OCI-M2 (cell line): ENCODE measurements around the gene FMO1.
"Not testable (repeated sequence)": the region's sequence is repeated elsewhere in the genome, so short reads cannot be mapped to it uniquely, and the experiment has no call there.

ENCODE experiments used
- DNase-seq: peaks from one replicate; lab custom pipeline; 2025; ENCODE audit not compliant: unreplicated experiment; lab: John Stamatoyannopoulos, UW

The FMO1 gene

GRCh38 chr1:171236231-171236630, 12.1 kb upstream of the FMO1 start:
- not testable (repeated sequence) for DNase-seq

DNA sequence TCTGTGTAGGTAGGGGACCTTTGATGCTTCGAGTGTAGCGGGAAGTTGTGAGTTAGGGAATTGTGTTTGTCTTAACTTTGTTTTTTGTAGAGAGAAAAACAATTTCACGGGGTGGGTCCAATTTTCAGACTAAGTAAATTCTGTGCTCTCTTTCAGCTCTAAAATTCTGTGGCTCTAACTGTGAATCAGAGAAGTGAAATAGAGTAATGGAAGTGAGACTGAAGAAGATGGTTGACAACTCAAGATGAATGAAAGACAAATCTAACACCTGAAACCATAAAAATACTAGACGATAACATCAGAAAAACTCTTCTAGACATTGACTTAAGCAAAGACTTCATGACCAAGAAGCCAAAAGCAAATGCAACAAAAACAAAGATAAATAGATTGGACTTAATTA, 4.4 kb upstream of the FMO1 start:
- DNase-seq = no peak

GRCh38 chr1:171245458-171246064, 2.7 kb upstream of the FMO1 start:
- no peak for DNase-seq

- no peak for DNase-seq
These were observed 793 bp upstream of the FMO1 start for GRCh38 chr1:171247501-171247900.

GRCh38 chr1:171248841-171249240, 547 bp downstream of the FMO1 start:
- no peak for DNase-seq

- DNase-seq = no peak
These were observed 2.0 kb downstream of the FMO1 start for GRCh38 chr1:171250263-171250662.

DNA sequence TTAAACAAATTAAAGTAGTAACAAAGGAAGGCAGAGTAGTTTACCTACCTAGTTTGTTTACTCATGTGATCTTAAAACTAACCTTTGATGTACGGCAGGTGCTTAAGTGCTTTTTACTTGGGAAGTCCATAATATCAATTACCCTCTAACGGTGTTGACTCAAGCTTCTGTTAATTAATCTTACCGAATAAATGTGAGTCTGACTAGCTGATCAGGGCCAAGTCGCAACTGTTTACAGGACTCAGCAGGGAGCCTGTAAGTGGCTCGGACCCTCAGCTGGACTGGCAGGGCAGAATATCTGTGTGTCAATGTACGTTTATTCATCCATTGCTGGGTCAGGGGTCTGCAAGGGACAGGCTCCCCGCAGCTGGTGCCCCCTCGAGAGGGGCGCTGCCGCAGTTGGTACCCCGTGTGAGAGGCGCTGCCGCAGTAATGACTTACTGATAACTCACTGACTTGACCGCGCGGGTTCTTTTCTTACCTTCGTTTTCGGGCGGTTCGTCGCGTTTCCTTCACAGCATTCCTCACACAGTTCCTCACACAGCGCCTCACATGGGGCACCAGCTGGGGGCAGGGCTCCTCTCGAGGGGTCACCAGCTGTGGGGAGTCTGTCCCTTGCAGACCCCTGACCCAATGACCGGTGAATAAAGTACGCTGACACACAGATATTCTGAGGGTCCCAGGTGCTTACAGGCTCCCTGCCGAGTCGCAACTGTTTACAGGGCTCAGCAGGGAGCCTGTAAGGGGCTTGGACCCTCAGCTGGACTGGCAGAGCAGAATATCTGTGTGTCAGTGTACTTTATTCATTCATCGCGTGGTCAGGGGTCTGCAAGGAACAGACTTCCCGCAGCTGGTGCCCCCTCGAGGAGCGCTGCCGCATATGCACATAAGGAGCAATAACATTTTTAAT, 3.0 kb downstream of the FMO1 start:
- no peak for DNase-seq

GRCh38 chr1:171251952-171252300, 3.6 kb downstream of the FMO1 start:
- DNase-seq = no peak

GRCh38 chr1:171252482-171252881, 4.2 kb downstream of the FMO1 start:
- no peak for DNase-seq

DNA sequence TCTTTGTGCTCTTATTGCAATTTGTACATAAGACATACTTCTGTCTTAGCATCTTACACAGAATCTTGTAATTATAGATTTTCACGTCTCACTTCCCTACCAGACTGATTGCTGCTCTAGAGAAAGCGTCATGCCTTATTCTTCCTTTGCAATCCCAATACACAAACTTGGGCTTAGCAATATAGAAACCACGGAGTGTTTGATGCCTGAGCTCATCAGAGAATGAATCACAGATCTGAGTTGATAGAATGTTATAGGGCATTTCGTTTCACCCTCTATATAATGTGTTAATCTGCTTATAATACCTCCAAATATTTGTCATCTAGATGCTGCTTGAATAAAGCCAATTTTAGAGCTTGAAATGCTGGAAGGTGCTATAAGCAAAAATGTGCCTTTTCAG, 6.6 kb downstream of the FMO1 start:
- DNase-seq = no peak

GRCh38 chr1:171256940-171257606, 8.8 kb downstream of the FMO1 start:
- no peak for DNase-seq

DNA sequence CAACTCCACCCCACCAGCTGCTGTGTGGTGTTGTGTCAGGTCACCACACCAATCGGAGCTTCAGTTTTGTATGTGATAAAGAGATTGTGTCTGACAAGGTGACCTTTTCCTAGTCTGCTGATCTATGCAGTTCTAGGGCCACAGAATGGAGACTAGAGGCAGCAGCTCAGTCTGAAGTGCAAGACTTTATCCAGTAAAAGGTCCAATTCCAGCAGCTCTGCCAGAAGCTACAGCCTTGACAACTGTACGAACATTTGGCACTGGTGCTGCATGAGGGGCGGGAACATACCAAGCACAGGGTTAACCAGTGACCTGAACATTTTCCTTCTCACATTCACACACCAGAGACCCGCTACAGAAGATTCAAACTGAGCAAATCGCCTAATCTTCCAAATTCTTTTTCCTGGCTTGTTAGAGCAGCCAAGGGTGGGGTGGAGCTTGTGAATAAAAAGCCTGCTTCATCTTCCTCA, 9.3 kb downstream of the FMO1 start:
- DNase-seq = no peak

DNA sequence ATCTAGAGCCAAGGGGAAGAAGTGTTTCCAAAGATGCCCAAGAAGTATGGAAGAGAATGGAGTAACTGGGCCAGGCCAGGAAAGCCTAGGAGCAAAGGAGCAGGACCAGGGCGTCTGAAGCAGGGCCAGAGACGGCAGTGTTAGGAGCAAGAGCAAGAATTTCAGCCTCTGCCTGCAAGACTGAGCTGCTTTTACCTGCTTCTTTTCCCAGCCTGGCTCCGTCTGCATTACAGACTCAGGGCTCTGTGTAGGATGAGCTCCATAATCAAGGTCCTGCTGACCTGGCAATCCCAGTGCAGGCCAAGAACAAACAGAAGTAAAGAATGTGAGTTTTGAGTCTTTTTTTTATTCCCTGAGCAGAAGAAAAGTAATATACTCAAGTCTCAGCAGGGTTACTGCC, 10.1 kb downstream of the FMO1 start:
- DNase-seq = no peak

DNA sequence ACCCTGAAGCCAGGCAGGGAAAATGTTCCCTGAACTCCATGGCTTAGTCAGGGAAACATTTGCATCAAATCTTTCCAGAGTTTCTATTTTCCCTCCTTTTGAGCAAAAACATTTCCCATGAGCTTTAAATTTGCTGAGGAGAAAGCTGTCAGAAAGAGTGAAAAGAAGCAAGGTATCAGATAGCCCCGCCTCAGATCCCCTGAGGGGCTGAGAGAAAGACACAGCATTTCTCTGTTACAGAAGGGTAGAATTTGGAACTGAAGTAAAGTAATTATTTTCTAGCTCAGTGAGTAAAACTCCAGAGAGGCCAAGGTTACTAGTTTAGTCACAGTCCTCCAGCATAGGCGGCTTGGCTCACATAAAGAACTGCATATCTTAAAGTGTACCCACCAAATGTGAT, 10.6 kb downstream of the FMO1 start:
- no peak for DNase-seq

DNA sequence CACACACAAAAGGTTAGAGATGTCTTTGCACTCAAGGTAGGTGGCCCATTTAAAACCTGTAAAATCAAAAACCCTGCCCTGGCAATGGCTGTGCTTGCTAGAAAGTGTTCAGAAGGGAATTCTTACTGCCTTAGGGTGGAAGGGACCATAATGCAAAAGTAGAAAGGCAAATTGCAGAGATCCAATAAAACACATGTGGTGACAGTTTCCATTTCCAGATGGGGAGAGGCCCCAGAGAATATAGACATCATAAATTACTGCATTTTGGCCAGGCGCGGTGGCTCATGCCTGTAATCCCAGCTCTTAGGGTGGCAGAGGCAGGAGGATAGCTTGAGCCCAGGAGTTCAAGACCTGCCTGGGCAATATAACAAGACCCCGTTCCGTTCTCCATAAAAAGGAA, 13.0 kb downstream of the FMO1 start:
- DNase-seq = no peak

GRCh38 chr1:171263901-171264300, 15.6 kb downstream of the FMO1 start:
- DNase-seq = no peak

DNA sequence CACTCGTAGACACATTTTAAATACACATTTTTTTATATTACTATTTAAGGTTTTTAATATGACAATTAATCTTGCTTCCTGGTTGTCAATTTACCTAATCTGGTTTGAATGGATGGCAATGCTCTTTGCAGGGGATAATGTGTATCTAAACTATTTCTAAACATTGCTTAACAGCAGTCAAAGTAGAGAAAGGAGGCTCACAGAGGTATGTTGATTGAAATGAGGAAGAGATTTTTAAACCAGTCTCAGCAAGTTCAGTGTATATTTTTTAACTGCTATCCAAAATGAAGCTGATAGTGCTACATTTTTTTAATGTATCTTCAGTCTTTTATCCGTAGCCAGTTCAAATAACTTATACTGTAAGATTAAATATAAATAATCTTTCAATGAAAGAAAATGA, 17.4 kb downstream of the FMO1 start:
- no peak for DNase-seq

GRCh38 chr1:171266930-171267329, 18.6 kb downstream of the FMO1 start:
- DNase-seq = no peak

DNA sequence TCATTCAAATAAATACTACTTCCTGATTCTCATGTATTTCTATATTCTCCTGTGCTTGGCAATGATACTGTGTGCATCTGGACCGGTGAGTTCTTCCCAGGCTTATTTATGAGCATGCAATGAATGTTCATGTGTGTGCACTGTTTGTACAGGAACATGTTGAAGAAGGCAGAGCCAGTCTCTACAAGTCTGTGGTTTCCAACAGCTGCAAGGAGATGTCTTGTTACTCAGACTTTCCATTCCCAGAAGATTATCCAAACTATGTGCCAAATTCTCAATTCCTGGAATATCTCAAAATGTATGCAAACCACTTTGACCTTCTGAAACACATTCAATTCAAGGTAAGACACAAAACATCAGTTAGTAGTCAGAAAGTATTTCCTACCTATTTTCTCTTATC, 19.1 kb downstream of the FMO1 start:
- no peak for DNase-seq

DNA sequence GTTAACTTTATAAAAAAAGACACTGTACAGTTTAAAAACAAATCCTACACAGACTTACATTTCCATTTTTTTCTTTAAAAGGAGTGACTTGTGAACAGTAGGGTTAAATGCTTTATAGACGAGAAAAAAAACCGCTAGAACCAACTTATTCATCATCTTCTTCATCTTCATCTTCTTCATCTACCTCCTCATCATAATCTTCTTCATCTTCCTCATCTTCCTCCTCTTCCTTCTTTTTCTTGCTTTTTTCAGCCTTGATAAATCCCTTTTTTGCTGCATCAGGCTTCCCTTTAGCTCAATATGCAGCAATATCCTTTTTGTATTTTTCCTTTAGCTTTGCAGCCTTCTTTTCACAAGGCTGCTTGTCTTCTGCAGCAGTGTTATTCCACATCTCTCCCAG, 22.5 kb downstream of the FMO1 start:
- no peak for DNase-seq

GRCh38 chr1:171277534-171277933, 29.2 kb downstream of the FMO1 start:
- no peak for DNase-seq

- DNase-seq = no peak
These were observed 30.9 kb downstream of the FMO1 start for GRCh38 chr1:171279234-171279633.
